Neuronal stem cell (in vitro differentiated cells): ENCODE measurements around the gene HAS3.
A peak's percentile ranks its signal among the peaks of the same experiment; 100 is the strongest.

Source experiments
- DNase-seq: peaks from one replicate; pipeline ENCODE4 v3.0.0-alpha.2; 2013; ENCODE audit warnings: low spot score
- H2AFZ ChIP-seq: one replicate; pipeline ENCODE4 v1.6.1; 2013; ENCODE audit warnings: mild to moderate bottlenecking, low read length, inconsistent platforms
- H2AK5ac ChIP-seq: 2 replicates; pipeline ENCODE4 v1.6.1; 2013; ENCODE audit warnings: low read depth, mild to moderate bottlenecking, inconsistent platforms, low read length, moderate library complexity, mixed read lengths
- H2BK120ac ChIP-seq: 2 replicates; pipeline ENCODE4 v1.6.1; 2013; ENCODE audit warnings: low read depth, mild to moderate bottlenecking, inconsistent platforms, low read length, moderate library complexity, mixed read lengths
- H2BK12ac ChIP-seq: one replicate; pipeline ENCODE4 v1.6.1; 2013; ENCODE audit warnings: low read length, inconsistent platforms
- H2BK15ac ChIP-seq: 2 replicates; pipeline ENCODE4 v1.6.1; 2013; ENCODE audit warnings: mild to moderate bottlenecking, low read length, inconsistent platforms, mixed read lengths
- H2BK5ac ChIP-seq: one replicate; pipeline ENCODE4 v1.6.1; 2013; ENCODE audit warnings: inconsistent platforms, mild to moderate bottlenecking, low read length, moderate library complexity
- H3K14ac ChIP-seq: one replicate; pipeline ENCODE4 v1.6.1; 2013; ENCODE audit warnings: low read length, inconsistent platforms
- H3K18ac ChIP-seq: 2 replicates; pipeline ENCODE4 v1.6.1; 2013; ENCODE audit warnings: low read length, inconsistent platforms
- H3K23ac ChIP-seq: 2 replicates; pipeline ENCODE4 v1.6.1; 2013; ENCODE audit warnings: low read depth, mild to moderate bottlenecking, mixed read lengths, low read length, inconsistent platforms; ENCODE audit not compliant: poor library complexity
- H3K27ac ChIP-seq: replicated peaks from 3 replicates; pipeline ENCODE4 v1.5.1; 2013; ENCODE audit warnings: low read length, inconsistent platforms
- H3K27me3 ChIP-seq, 3 experiments: 2 replicates each; pipeline ENCODE4 v1.6.1; 2013; ENCODE audit warnings: low read length in 3 of 3, mild to moderate bottlenecking in 2 of 3, inconsistent platforms in 1 of 3, low read depth in 1 of 3, mixed read lengths in 1 of 3, moderate library complexity in 1 of 3; ENCODE audit not compliant: control insufficient read depth in 3 of 3, insufficient read depth in 3 of 3
- H3K36me3 ChIP-seq, 2 donors: replicated peaks in 1 of 2; 2 replicates each; pipeline ENCODE4 v1.6.1; 2013; ENCODE audit warnings: low read length in 2 of 2; ENCODE audit not compliant: control insufficient read depth in 2 of 2, insufficient read depth in 2 of 2
- H3K4ac ChIP-seq: 2 replicates; pipeline ENCODE4 v1.6.1; 2013; ENCODE audit warnings: inconsistent platforms, mild to moderate bottlenecking, low read length, moderate library complexity
- H3K4me1 ChIP-seq, 2 donors: 1 replicate in 1 of 2; 2 replicates in 1 of 2; pipeline ENCODE4 v1.6.1; 2013; ENCODE audit warnings: low read length in 2 of 2, low read depth in 1 of 2; ENCODE audit not compliant: control insufficient read depth in 2 of 2, insufficient read depth in 1 of 2
- H3K4me2 ChIP-seq: one replicate; pipeline ENCODE4 v1.6.1; 2013; ENCODE audit warnings: mild to moderate bottlenecking, low read length, inconsistent platforms; ENCODE audit not compliant: insufficient read depth, poor library complexity, severe bottlenecking
- H3K4me3 ChIP-seq, 2 donors: 2 replicates each; pipeline ENCODE4 v1.5.1; 2013; ENCODE audit warnings: low read length in 2 of 2, mild to moderate bottlenecking in 2 of 2, inconsistent platforms in 1 of 2, moderate library complexity in 1 of 2
- H3K79me1 ChIP-seq: one replicate; pipeline ENCODE4 v1.6.1; 2013; ENCODE audit warnings: low read depth, mild to moderate bottlenecking, inconsistent platforms, low read length, moderate library complexity
- H3K9ac ChIP-seq: one replicate; pipeline ENCODE4 v1.6.1; 2013; ENCODE audit warnings: mild to moderate bottlenecking, low read depth, low read length, inconsistent platforms; ENCODE audit not compliant: poor library complexity
- H3K9me3 ChIP-seq, 2 donors: replicated peaks in 1 of 2; 2 replicates each; pipeline versions ENCODE3 to v1.6.1; 2013; ENCODE audit warnings: low read length in 2 of 2, mild to moderate bottlenecking in 2 of 2, inconsistent platforms in 1 of 2, low read depth in 1 of 2, mixed read lengths in 1 of 2, moderate library complexity in 1 of 2; ENCODE audit not compliant: control insufficient read depth in 2 of 2, insufficient read depth in 1 of 2
- H4K8ac ChIP-seq: one replicate; pipeline ENCODE4 v1.6.1; 2013; ENCODE audit warnings: low read depth, mild to moderate bottlenecking, inconsistent platforms, low read length, moderate library complexity
- H4K91ac ChIP-seq: one replicate; pipeline ENCODE4 v1.6.1; 2013; ENCODE audit warnings: low read length, low read depth, mild to moderate bottlenecking, inconsistent platforms; ENCODE audit not compliant: poor library complexity
- WGBS, 2 donors: extraction: QIAGEN DNeasy Blood & Tissue Kit; methylation state at CpG; one replicate each; pipeline ENCODE4 v1.1.7; 2013; ENCODE audit warnings: missing lambda C conversion rate in 2 of 2, mixed read lengths in 1 of 2; ENCODE audit not compliant: insufficient read length in 2 of 2, insufficient replicate concordance in 1 of 2; ENCODE audit errors: extremely low coverage in 2 of 2; 5-methylcytosine and 5-hydroxymethylcytosine counted together

Gene HAS3

DNA sequence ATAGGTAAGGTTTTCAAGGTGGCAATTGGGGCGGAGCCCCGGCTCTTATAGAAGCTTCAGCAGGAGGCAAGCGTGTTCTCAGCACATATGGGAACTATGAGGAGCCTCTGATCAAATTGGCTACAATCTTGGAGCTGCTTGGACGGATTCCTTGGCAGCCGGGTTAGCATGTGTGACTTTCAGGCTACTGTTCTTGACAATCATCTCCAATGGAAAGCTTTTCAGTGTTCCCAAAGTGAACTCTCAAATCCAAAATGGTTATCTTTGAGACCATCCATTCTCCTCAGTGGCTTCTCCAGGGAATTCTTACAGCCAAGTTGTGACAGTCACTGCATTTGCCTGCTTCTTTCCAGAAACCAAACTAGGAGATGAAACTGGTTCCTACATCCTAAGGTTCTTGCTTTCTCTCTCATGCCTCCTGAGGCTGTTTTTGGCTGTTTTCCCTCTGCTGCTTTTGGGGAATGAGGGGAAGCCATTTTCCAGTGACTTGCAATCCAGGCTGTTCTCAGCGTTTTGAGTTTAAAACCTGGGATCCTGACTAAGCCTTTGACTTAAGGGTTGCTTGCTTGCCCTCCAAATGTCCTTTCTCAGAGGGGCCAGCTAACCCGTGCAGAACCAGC is 10.9 kb downstream of the HAS3 start:
- Histone ChIP-seq H3K79me1 (peaks cover 11% of the 10 kb centered on the region), H3K36me3 (peaks cover 74 to 91% of the 10 kb centered on the region in 2 donors), H4K91ac (no peak overlapping the region), H2AK5ac (no peak overlapping the region), H3K18ac (no peak overlapping the region), H3K23ac (no peak overlapping the region), H3K4ac (no peak overlapping the region), H2AFZ (no peak overlapping the region), H3K14ac (no peak overlapping the region), H2BK15ac (no peak overlapping the region), H2BK5ac (no peak overlapping the region), H2BK120ac (no peak overlapping the region), H3K9ac (no peak overlapping the region), H3K4me2 (no peak overlapping the region), H3K4me1 (no peaks in the 10 kb centered on the region), H3K27me3 (no peaks in the 10 kb centered on the region), H3K9me3 (peaks cover 0 to 17% of the 10 kb centered on the region in 2 donors), H3K4me3 (no peak overlapping the region), H4K8ac (no peak overlapping the region), H2BK12ac (no peak overlapping the region), H3K27ac (no peak overlapping the region)
- no CpG with 5 or more reads among the region's 7 CpGs for WGBS, 2 donors
- no peak for DNase-seq

DNA sequence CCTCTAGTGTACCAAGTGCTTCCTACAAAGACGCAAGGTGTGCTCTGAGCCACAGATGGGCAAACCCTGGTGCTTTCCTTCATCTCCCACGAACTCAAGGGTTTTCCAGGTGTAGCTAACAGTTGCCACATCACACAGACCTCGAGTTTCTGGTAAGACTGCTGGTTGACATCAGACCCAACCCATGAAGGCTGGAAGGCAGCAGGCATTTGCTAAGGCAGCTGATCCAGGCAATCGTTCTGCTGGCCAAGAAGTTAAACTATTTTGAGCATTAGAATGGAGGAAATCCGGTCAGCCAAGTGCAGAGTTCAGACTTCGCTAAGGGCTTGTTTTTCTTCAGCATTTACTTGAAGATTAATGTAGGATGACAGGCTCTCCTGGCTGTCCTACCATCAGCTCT is 11.5 kb downstream of the HAS3 start:
- Histone ChIP-seq H3K9ac (no peak overlapping the region), H4K8ac (no peak overlapping the region), H3K4me3 (no peak overlapping the region), H3K4me2 (no peak overlapping the region), H3K23ac (no peak overlapping the region), H3K18ac (no peak overlapping the region), H3K27ac (no peak overlapping the region), H3K79me1 (peaks cover 7% of the 10 kb centered on the region), H2BK15ac (no peak overlapping the region), H3K4me1 (no peaks in the 10 kb centered on the region), H3K36me3 (peaks cover 68 to 89% of the 10 kb centered on the region in 2 donors), H3K14ac (no peak overlapping the region), H2BK5ac (no peak overlapping the region), H2BK12ac (no peak overlapping the region), H2BK120ac (no peak overlapping the region), H2AK5ac (no peak overlapping the region), H2AFZ (no peak overlapping the region), H4K91ac (no peak overlapping the region), H3K27me3 (no peaks in the 10 kb centered on the region), H3K4ac (no peak overlapping the region), H3K9me3 (peaks cover 0 to 17% of the 10 kb centered on the region in 2 donors)
- WGBS, 2 donors: no CpG with 5 or more reads among the region's 6 CpGs
- no peak for DNase-seq

DNA sequence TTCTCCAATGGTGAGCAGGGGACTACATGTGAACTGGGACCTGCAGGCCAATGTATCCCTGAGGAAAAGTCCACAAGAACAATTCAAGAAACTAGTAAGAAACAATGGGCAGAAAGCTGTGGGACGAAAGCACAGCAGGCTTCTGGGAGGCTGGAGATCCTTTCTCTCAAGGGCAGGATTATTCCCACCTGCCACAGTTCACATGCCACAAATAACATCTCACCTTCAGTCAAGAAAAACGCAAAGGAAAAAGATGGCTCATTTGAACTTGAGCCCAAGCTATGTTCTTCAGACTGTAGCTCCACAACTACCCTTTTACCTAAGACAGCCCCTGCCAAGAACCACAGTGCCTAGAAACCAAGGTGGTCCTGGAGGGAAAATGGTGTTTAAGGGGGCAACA is 13.0 kb downstream of the HAS3 start:
- H3K23ac ChIP-seq: no peak overlapping the region
- no peak overlapping the region for H3K4me2 ChIP-seq
- H2BK120ac ChIP-seq: no peak overlapping the region
- no peak overlapping the region for H2BK5ac ChIP-seq
- H3K79me1 ChIP-seq: peaks cover 3% of the 10 kb centered on the region
- peaks cover 0 to 17% of the 10 kb centered on the region in 2 donors for H3K9me3 ChIP-seq
- no peak overlapping the region for H3K14ac ChIP-seq
- H3K9ac ChIP-seq: no peak overlapping the region
- no peak overlapping the region for H4K91ac ChIP-seq
- no peak for DNase-seq
- H3K27ac ChIP-seq: no peak overlapping the region
- no CpG with 5 or more reads among the region's 2 CpGs for WGBS, 2 donors
- no peak overlapping the region for H3K18ac ChIP-seq
- H2AK5ac ChIP-seq: no peak overlapping the region
- H3K4ac ChIP-seq: no peak overlapping the region
- H3K4me3 ChIP-seq: peak overlapping the region in 1 of 2 donors; percentile 40
- no peak overlapping the region for H4K8ac ChIP-seq
- no peak overlapping the region for H2BK12ac ChIP-seq
- H3K4me1 ChIP-seq: no peaks in the 10 kb centered on the region
- H2BK15ac ChIP-seq: no peak overlapping the region
- no peak overlapping the region for H2AFZ ChIP-seq
- H3K27me3 ChIP-seq: no peaks in the 10 kb centered on the region
- H3K36me3 ChIP-seq: peaks cover 60 to 98% of the 10 kb centered on the region in 2 donors

DNA sequence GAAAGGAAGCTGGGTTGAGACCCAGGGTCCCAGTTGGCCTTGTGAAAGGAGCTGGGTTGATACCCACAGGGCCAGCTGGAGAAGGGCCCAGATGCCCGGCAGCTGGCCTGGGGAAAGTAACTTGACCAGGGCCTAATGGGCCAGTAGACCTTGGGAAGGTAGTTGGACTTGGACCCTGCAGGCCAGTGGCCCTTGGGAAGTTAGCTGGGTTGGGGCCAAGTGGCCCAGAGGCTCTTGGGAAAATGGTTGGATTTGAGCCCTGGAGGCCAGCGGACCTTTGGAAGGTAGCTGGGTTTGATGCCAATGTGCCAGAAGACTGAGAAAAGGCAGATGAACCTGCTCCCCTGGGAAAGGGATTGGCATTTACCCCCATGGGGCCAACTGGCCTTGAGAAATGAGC is 13.5 kb downstream of the HAS3 start:
- no CpG with 5 or more reads among the region's 2 CpGs for WGBS, 2 donors
- Histone ChIP-seq H3K4me2 (no peak overlapping the region), H3K27me3 (no peaks in the 10 kb centered on the region), H3K79me1 (peaks cover 3% of the 10 kb centered on the region), H3K4ac (no peak overlapping the region), H3K14ac (no peak overlapping the region), H2BK5ac (no peak overlapping the region), H3K4me1 (no peaks in the 10 kb centered on the region), H3K36me3 (peaks cover 57 to 97% of the 10 kb centered on the region in 2 donors), H3K9me3 (peaks cover 0 to 17% of the 10 kb centered on the region in 2 donors), H2BK120ac (no peak overlapping the region), H3K23ac (no peak overlapping the region), H3K9ac (no peak overlapping the region), H2BK15ac (no peak overlapping the region), H3K27ac (no peak overlapping the region), H3K18ac (no peak overlapping the region), H2BK12ac (no peak overlapping the region), H4K91ac (no peak overlapping the region), H4K8ac (no peak overlapping the region), H2AK5ac (no peak overlapping the region), H3K4me3 (no peak overlapping the region), H2AFZ (no peak overlapping the region)
- no peak for DNase-seq
